Measurements from ENCODE around the gene TMEM175.
"Not testable (repeated sequence)": the region's sequence is repeated elsewhere in the genome, so short reads cannot be mapped to it uniquely, and the experiment has no call there.

Gene TMEM175

DNA sequence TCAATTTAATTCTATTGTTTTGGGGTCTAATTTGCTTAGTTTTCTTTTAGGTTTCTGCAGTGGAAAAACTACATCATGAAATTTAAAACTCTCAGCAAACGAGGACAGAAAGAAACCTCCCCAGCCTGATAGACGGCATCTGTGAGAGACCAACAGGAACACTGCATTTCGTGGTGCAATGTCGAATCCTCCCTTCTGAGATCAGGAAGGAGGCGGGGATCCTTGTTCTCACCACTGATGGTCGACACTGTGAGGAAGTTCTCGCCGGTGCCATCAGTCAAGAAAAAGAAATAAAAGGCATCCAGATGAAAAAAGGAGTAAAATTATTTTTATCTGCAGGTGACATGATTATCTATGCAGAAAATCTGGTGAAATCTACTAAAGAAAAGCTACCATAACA is 16.7 kb upstream of the TMEM175 start:
- no peak for DNase-seq (ENCODE audit: low read depth)

GRCh38 chr4:917466-917865 is 14.8 kb upstream of the TMEM175 start:
- DNase-seq (ENCODE audit: low read depth) = no peak

DNA sequence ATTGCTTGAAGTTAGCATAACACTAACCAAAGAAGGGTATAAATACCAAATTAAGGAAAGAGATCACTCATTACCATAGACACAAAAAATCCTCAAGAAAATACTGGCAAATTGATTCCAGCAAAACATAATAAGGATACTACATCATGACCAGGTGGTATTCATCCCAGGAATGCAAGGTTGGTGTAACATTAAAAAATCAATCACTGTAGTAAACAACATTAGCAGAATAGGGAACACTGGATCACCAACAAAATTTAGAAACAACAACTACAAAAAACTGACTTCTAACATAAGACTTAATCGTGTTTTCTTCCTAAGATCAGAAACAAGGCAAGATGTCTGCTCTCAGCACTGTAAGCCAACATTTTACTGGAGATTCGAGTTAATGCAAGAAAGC is 14.3 kb upstream of the TMEM175 start:
- DNase-seq (ENCODE audit: low read depth) = no peak

- not testable (repeated sequence) for DNase-seq (ENCODE audit: low read depth)
These were observed 13.7 kb upstream of the TMEM175 start for GRCh38 chr4:918591-918990.

DNA sequence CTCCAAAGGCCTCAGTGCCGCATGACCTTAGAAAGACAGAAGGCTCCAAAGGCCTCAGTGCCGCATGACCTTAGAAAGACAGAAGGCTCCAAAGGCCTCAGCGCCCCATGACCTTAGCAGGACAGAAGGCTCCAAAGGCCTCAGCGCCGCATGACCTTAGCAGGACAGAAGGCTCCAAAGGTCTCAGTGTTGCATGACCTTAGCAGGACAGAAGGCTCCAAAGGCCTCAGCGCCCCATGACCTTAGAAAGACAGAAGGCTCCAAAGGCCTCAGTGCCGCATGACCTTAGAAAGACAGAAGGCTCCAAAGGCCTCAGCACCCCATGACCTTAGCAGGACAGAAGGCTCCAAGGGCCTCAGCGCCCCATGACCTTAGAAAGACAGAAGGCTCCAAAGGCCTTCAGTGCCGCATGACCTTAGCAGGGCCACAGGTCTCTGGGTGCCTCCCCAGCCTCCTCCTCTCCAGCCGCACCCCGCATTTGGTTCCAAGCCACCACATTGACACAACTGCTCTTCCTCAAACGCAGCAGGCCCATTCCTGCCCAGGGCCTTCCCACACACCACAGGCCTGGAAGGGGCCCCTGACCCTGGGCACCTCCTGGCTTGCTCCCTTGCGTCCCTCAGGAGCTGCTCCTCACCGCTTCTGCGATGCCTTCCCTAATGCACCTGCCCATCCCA is 13.1 kb upstream of the TMEM175 start:
- not testable (repeated sequence) for DNase-seq (ENCODE audit: low read depth)

- DNase-seq (ENCODE audit: low read depth) = no peak
These were observed 10.4 kb upstream of the TMEM175 start for GRCh38 chr4:921830-922331.

GRCh38 chr4:924107-925096 is 7.9 kb upstream of the TMEM175 start:
- no peak for DNase-seq (ENCODE audit: low read depth)

DNA sequence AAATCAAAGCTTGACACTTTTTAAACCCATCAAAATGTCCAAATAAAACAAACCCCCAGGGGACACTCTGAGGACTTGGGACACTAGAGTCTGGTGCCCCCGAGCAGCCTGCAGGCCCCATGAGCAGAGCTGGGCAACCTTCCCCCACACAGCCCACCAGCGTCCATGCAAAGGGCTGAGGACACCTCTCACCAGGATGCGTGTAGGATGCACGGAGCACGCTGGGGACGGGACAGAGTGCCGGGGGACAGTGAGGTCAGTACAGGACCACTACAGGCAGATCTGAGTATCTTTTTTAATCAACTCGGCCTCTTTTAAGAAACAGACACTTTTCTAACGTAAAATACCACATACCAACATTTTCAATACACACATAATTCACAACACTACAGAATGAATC is 7.1 kb upstream of the TMEM175 start:
- DNase-seq (ENCODE audit: low read depth) = no peak

DNA sequence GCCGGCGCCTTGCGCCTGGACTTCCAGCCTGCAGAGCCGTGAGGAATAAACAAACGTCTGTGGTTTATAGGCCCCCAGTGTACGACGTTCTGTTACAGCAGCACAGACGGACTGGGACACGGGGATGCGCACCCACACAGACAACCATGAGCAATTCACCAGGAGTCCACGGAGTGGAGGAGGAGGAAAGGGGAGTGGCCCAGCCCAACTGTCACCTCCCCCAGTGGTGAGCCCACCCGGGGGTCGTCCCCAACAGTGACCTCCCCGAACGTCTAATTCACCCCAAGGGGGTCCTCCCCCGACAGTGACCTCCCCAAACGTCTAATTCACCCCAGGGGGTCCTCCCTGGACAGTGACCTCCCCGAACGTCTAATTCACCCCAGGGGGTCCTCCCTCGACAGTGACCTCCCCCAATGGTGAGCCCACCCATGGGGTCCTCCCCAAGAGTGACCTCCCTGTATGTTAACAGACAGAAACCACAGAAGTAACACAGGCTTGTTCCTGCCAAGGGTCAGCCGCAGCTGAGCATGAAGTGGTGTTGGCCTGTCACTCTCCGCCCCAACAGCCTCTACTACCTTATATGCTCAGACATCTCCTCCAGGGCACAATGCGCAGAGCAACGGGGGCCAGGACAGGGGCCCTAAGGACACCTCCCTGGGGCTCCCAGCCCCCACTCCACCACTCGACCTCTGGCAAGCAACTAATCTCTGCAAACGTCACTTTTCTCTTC is 6.3 kb upstream of the TMEM175 start:
- no peak for DNase-seq (ENCODE audit: low read depth)

DNA sequence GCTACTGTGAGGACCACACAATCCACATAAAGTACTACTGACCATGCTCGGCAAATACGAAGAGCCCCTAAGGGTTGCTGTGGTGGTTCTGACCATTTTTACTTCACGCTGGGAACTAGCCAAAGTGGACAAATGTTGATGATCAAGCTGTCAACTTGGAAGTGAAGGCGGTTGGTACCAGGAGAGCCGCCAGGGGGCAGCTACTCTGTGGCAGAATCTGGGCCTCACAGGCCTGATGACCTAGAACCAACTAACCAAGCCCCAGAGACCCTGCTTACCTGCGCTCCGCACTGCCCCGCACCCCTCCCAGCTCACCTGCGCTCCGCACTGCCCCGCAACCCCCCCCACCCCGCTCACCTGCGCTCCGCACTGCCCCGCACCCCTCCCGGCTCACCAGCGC is 5.7 kb upstream of the TMEM175 start:
- no peak for DNase-seq (ENCODE audit: low read depth)

DNA sequence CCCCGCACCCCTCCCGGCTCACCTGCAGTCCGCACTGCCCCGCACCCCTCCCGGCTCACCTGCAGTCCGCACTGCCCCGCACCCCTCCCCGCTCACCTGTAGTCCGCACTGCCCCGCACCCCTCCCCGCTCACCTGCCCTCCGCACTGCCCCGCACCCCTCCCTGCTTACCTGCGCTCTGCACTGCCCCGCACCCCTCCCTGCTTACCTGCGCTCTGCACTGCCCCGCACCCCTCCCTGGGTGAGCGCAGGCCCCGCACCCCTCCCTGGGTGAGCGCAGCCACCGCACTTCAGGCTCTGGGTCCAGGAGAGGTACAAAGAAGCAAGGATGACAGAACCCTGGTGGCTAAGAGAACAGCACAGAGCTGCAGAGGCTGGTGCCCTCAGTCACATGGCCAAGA is 4.7 kb upstream of the TMEM175 start:
- not testable (repeated sequence) for DNase-seq (ENCODE audit: low read depth)

DNA sequence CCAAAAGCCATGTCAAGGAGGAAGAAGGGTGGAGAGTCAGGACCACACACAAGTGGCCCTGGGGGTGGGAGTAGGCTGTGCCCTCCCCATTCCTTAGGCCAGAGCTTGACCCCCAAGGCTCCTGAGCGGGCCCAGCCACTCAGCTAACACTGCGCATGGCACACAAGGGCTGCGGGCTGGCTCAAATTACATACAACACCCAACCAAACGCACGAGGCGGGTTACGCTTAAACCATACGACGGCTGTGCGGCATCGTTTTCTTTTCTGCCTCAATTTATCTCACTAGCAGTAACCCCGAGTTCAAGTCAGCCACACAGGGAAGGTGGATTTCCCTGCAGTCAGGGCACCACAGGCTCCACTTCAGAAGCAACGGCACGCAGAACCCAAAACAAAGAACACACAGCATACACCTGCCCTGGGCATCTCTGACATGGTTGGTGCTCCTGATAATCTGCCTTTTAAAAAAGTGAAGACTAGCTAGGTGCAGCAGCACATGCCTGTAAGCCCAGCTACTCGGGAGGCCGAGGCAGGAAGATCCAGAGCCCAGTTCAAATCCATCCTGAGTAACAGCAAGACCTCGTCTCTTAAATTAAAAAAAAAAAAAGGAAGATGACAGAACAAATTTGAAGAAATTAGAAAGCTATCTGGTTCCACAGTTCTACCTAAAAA is 3.0 kb upstream of the TMEM175 start:
- no peak for DNase-seq (ENCODE audit: low read depth)

GRCh38 chr4:930028-930551 is 2.2 kb upstream of the TMEM175 start:
- DNase-seq (ENCODE audit: low read depth) = no peak

- no peak for DNase-seq (ENCODE audit: low read depth)
These were observed 1.4 kb upstream of the TMEM175 start for GRCh38 chr4:930827-931193.

- DNase-seq (ENCODE audit: low read depth) = no peak
These were observed 883 bp upstream of the TMEM175 start for GRCh38 chr4:931194-931959.

- no peak for DNase-seq (ENCODE audit: low read depth)
These were observed 432 bp downstream of the TMEM175 start for GRCh38 chr4:932713-933070.

GRCh38 chr4:939508-939907 is 7.2 kb downstream of the TMEM175 start:
- DNase-seq (ENCODE audit: low read depth) = not testable (repeated sequence)

DNA sequence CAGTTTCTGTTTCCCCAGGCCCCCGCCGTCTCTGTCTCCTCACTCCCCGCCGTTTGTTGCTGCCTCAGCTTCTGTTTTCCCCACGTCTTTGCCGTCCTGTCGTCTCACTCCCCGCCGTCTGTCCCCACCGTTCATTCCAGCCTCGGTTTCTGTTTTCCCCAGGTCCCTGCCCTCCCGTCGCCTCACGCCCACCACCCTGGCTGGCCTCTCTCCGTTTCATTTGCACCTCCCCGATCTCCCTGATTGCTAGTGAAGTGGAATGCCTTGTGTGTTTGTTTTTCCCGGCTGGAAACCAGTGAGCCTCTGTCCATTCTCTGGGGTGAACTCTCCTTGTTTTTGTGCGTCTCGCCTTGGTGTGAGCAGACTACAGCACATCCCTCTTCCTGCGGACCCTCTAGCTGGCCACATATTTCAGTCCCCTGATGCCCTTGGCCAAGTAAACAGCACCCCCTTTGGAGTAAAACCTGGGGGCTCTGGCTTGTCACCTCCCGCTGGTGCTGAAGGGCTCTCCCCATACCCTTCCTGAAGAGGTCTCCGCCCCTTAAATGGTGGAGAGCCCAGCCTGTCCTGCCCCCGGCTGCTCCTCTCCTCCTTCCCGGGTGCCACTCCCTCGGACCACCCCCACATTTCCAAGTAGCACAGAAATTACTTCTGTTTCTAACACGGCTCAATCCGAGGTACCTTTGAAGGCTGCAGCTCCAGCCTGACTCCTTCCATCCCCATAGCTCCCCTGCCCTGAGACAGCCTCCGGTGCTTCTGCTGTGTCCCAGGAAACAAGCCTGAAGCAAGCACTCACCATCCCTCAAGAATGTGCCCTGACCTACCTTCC is 13.2 kb downstream of the TMEM175 start:
- DNase-seq (ENCODE audit: low read depth) = no peak

DNA sequence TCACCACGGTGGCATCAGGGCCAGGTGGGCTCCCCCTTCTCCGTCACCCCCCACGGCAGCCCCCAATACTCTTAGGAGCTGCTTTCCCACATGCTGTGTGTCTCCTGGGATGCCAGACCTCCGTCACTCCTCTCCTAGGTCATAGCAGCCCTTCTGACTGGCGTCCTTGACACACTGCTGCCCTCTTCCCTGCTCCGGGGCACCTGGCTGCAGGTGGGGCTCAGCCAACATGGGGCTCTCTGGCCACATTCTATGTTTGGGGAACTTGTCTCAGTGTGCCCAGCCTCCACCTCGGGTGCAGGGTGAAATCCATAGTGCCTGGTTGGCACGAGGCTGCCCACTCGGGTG is 13.8 kb downstream of the TMEM175 start:
- DNase-seq (ENCODE audit: low read depth) = no peak
